Stimulated activated CD8-positive, alpha-beta memory T cell treated with anti-CD3 and anti-CD28 coated beads, Interleukin-4, amount 100 ng/mL, for 24 hours (primary cell): ENCODE results near the gene NDUFS1.
"Not testable (repeated sequence)": the region's sequence is repeated elsewhere in the genome, so short reads cannot be mapped to it uniquely, and the experiment has no call there.

Source experiments
- DNase-seq: peaks from one replicate; pipeline ENCODE4 v3.0.0-alpha.2; 2020; ENCODE audit warnings: low read depth

The NDUFS1 gene

GRCh38 chr2:206162401-206162800 lies 3.2 kb upstream of the NDUFS1 start:
- DNase-seq: not testable (repeated sequence)

- DNase-seq: no peak
Measured at GRCh38 chr2:206160807-206161179, 1.5 kb upstream of the NDUFS1 start.

GRCh38 chr2:206160125-206160806 lies 1.0 kb upstream of the NDUFS1 start:
- no peak for DNase-seq

GRCh38 chr2:206158563-206159345 lies 490 bp downstream of the NDUFS1 start:
- no peak for DNase-seq

- DNase-seq: not testable (repeated sequence)
Measured at GRCh38 chr2:206157014-206157413, 2.2 kb downstream of the NDUFS1 start.

GRCh38 chr2:206154197-206154596 lies 5.0 kb downstream of the NDUFS1 start:
- DNase-seq: no peak

- no peak for DNase-seq
Measured at GRCh38 chr2:206150631-206151030, 8.6 kb downstream of the NDUFS1 start.

GRCh38 chr2:206150168-206150567 lies 9.1 kb downstream of the NDUFS1 start:
- no peak for DNase-seq

GRCh38 chr2:206149330-206149729 lies 9.9 kb downstream of the NDUFS1 start:
- no peak for DNase-seq

GRCh38 chr2:206145665-206146064 lies 13.6 kb downstream of the NDUFS1 start:
- DNase-seq: no peak

GRCh38 chr2:206144383-206144782 lies 14.9 kb downstream of the NDUFS1 start:
- DNase-seq: no peak

- no peak for DNase-seq
Measured at GRCh38 chr2:206143451-206143850, 15.8 kb downstream of the NDUFS1 start.

GRCh38 chr2:206127656-206128055 lies 31.6 kb downstream of the NDUFS1 start:
- DNase-seq: no peak

- DNase-seq: no peak
Measured at GRCh38 chr2:206125901-206126300, 33.3 kb downstream of the NDUFS1 start.

GRCh38 chr2:206122569-206122968 lies 36.7 kb downstream of the NDUFS1 start:
- not testable (repeated sequence) for DNase-seq

- no peak for DNase-seq
Measured at GRCh38 chr2:206116278-206116677, 43.0 kb downstream of the NDUFS1 start.

GRCh38 chr2:206115026-206115578 lies 44.1 kb downstream of the NDUFS1 start:
- no peak for DNase-seq

- no peak for DNase-seq
Measured at GRCh38 chr2:206112846-206113547, 46.2 kb downstream of the NDUFS1 start.

- no peak for DNase-seq
Measured at GRCh38 chr2:206112108-206112507, 47.1 kb downstream of the NDUFS1 start.

GRCh38 chr2:206108713-206109112 lies 50.5 kb downstream of the NDUFS1 start:
- no peak for DNase-seq

- no peak for DNase-seq
Measured at GRCh38 chr2:206105541-206105940, 53.7 kb downstream of the NDUFS1 start.

GRCh38 chr2:206105038-206105437 lies 54.2 kb downstream of the NDUFS1 start:
- DNase-seq: no peak

- not testable (repeated sequence) for DNase-seq
Measured at GRCh38 chr2:206098872-206099271, 60.4 kb downstream of the NDUFS1 start.
